HepG2 (cell line): ENCODE data around the gene RHOV. TPM values are rescaled to one million over a fixed set of nuclear protein-coding genes. Genes with fewer than 3 reads are reported as not detected.

Experiments used
- CEBPB ChIP-seq: IDR thresholded peaks from 2 replicates; pipeline ENCODE4 v1.6.1; 2011; ENCODE audit warnings: low read depth, low read length, improper control_type of control experiment, borderline replicate concordance
- ELF4 ChIP-seq: sonication (generic); formaldehyde crosslinking; IDR thresholded peaks from 2 replicates; pipeline ENCODE4 v1.5.0; 2020; ENCODE audit warnings: missing genetic modification reagents, mild to moderate bottlenecking, moderate library complexity, borderline replicate concordance
- HMG20A ChIP-seq: IDR thresholded peaks from 2 replicates; pipeline ENCODE4 v1.6.1; 2016; ENCODE audit warnings: borderline replicate concordance
- IKZF5 ChIP-seq: IDR thresholded peaks from 2 replicates; pipeline ENCODE4 v1.6.1; 2018; ENCODE audit warnings: missing genetic modification reagents, mild to moderate bottlenecking, missing compliant biosample characterization
- KAT2B ChIP-seq: fragments of 150-350 bp; IDR thresholded peaks from 2 replicates; pipeline ENCODE4 v1.6.1; 2014; ENCODE audit warnings: low read depth, low read length, borderline replicate concordance
- NFKBIZ ChIP-seq: IDR thresholded peaks from 2 replicates; pipeline ENCODE4 v1.6.1; 2018; ENCODE audit warnings: missing genetic modification reagents, missing compliant biosample characterization
- PTBP1 ChIP-seq: fragments of 200-400 bp; formaldehyde crosslinking; IDR thresholded peaks from 2 replicates; pipeline ENCODE4 v1.6.1; 2018; ENCODE audit warnings: low read length, low read depth; ENCODE audit not compliant: poor library complexity, severe bottlenecking
- RBM39 ChIP-seq: fragments of 200-400 bp; formaldehyde crosslinking; IDR thresholded peaks from one replicate; pipeline ENCODE4 v1.6.1; 2018; ENCODE audit warnings: antibody characterized with exemption, mild to moderate bottlenecking, low read depth, low read length; ENCODE audit not compliant: poor library complexity, severe bottlenecking
- STAT6 ChIP-seq: sonication (generic); formaldehyde crosslinking; IDR thresholded peaks from 2 replicates; pipeline ENCODE4 v1.4.0; 2020; ENCODE audit warnings: missing genetic modification reagents, mild to moderate bottlenecking, borderline replicate concordance
- TCF7 ChIP-seq: sonication (generic); IDR thresholded peaks from 2 replicates; pipeline ENCODE4 v1.6.1; 2016; ENCODE audit warnings: antibody characterized with exemption, low read depth
- ZBTB3 ChIP-seq: sonication (generic); formaldehyde crosslinking; IDR thresholded peaks from 2 replicates; pipeline ENCODE4 v1.4.0; 2020; ENCODE audit warnings: low read depth, mild to moderate bottlenecking, moderate library complexity, missing genetic modification reagents, borderline replicate concordance
- ZEB1 ChIP-seq: IDR thresholded peaks from 2 replicates; pipeline ENCODE4 v1.6.1; 2012; ENCODE audit warnings: mild to moderate bottlenecking, low read depth, inconsistent platforms; ENCODE audit not compliant: insufficient replicate concordance
- ZNF530 ChIP-seq: sonication (generic); formaldehyde crosslinking; IDR thresholded peaks from 2 replicates; pipeline ENCODE4 v1.5.0; 2020; ENCODE audit warnings: low read depth, mild to moderate bottlenecking, missing genetic modification reagents
- ZNF710 ChIP-seq: sonication (generic); formaldehyde crosslinking; IDR thresholded peaks from 2 replicates; pipeline ENCODE4 v1.5.0; 2020; ENCODE audit warnings: mild to moderate bottlenecking, missing genetic modification reagents, borderline replicate concordance
- polyA plus RNA-seq, 8 experiments: library from polyadenylated mRNA; depleted of rRNA in 3 of 8; stranded (reverse) in 7 of 8; unstranded in 1 of 8; fragments of >200 nt; fragmentation: Illumina TruSeq in 4 of 8; extraction: Trizol in 4 of 8; gene quantifications; 2 replicates each; pipeline versions ENCODE4 v1.2.1 to v1.2.3, GENCODE V29; 2011 to 2016; ENCODE audit warnings: low read depth in 4 of 8, missing spikeins in 1 of 8, mixed read lengths in 1 of 8; ENCODE audit not compliant: insufficient read depth in 1 of 8
- total RNA-seq, 5 experiments: library from RNA; depleted of rRNA; stranded (reverse); fragments of >200 nt; fragmentation: Illumina TruSeq; extraction: Trizol; gene quantifications; 2 replicates each; pipeline ENCODE4 v1.2.3, GENCODE V29; 2016; ENCODE audit warnings: low read depth in 1 of 5
- TF ChIP-seq, protein P1 (sequence below): sonication (generic); formaldehyde crosslinking; IDR thresholded peaks from 2 replicates; pipeline ENCODE4 v1.5.0; 2020; ENCODE audit warnings: mild to moderate bottlenecking, missing genetic modification reagents
- TF ChIP-seq, protein P2 (sequence below): sonication (generic); formaldehyde crosslinking; IDR thresholded peaks from 2 replicates; pipeline ENCODE4 v1.4.0; 2020; ENCODE audit warnings: low read depth, missing genetic modification reagents

RHOV gene
- total and polyA plus RNA-seq, 2 of the 13 experiments (the other 11 are each of a cell fraction or from before 2014, with no cell fraction given) = 0.17 to 0.18 TPM

- TF ChIP-seq STAT6 (CRISPR knock-in tag) (no peak), CEBPB (no peak), RBM39 (no peak), IKZF5 (CRISPR knock-in tag) (peak; percentile 21; the same call in 1 of the 2 replicates), ZEB1 (peak; percentile 48), ZNF710 (CRISPR knock-in tag) (no peak; the same call in 1 of the 2 replicates), ELF4 (CRISPR knock-in tag) (no peak), ZNF530 (no peak), TCF7 (no peak), HMG20A (CRISPR knock-in tag) (no peak), NFKBIZ (CRISPR knock-in tag) (no peak), KAT2B (no peak), PTBP1 (no peak), ZBTB3 (CRISPR knock-in tag) (no peak)
- TF ChIP-seq, protein P1, sequence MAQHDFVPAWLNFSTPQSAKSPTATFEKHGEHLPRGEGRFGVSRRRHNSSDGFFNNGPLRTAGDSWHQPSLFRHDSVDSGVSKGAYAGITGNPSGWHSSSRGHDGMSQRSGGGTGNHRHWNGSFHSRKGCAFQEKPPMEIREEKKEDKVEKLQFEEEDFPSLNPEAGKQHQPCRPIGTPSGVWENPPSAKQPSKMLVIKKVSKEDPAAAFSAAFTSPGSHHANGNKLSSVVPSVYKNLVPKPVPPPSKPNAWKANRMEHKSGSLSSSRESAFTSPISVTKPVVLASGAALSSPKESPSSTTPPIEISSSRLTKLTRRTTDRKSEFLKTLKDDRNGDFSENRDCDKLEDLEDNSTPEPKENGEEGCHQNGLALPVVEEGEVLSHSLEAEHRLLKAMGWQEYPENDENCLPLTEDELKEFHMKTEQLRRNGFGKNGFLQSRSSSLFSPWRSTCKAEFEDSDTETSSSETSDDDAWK (CRISPR knock-in tag) = no peak
- TF ChIP-seq, protein P2, sequence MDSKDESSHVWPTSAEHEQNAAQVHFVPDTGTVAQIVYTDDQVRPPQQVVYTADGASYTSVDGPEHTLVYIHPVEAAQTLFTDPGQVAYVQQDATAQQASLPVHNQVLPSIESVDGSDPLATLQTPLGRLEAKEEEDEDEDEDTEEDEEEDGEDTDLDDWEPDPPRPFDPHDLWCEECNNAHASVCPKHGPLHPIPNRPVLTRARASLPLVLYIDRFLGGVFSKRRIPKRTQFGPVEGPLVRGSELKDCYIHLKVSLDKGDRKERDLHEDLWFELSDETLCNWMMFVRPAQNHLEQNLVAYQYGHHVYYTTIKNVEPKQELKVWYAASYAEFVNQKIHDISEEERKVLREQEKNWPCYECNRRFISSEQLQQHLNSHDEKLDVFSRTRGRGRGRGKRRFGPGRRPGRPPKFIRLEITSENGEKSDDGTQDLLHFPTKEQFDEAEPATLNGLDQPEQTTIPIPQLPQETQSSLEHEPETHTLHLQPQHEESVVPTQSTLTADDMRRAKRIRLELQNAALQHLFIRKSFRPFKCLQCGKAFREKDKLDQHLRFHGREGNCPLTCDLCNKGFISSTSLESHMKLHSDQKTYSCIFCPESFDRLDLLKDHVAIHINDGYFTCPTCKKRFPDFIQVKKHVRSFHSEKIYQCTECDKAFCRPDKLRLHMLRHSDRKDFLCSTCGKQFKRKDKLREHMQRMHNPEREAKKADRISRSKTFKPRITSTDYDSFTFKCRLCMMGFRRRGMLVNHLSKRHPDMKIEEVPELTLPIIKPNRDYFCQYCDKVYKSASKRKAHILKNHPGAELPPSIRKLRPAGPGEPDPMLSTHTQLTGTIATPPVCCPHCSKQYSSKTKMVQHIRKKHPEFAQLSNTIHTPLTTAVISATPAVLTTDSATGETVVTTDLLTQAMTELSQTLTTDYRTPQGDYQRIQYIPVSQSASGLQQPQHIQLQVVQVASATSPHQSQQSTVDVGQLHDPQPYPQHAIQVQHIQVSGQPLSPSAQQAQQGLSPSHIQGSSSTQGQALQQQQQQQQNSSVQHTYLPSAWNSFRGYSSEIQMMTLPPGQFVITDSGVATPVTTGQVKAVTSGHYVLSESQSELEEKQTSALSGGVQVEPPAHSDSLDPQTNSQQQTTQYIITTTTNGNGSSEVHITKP = no peak
Observed at GRCh38 chr15:40906091-40906990, 32.3 kb upstream of the RHOV start (continued).
